Muscle of arm (tissue), 14 donors: ENCODE measurements around the gene IHH. TPM values are rescaled to one million over a fixed set of nuclear protein-coding genes. Genes with fewer than 3 reads are reported as not detected.

Source experiments
- DNase-seq: peaks from one replicate; pipeline ENCODE4 v3.0.0-alpha.2; 2013
- long read RNA-seq, 11 donors: transcript quantifications; one replicate each; lab custom pipeline, GENCODE V29; 2026
- polyA plus RNA-seq, 12 donors: library from polyadenylated mRNA; unstranded; fragments of 120-200 nt; gene quantifications; one replicate each; pipeline ENCODE4 v1.2.1, GENCODE V29; 2013; ENCODE audit not compliant: insufficient read length in 12 of 12

The IHH gene
- polyA plus RNA-seq, result 10 to 100 TPM in 1 of 12 donors, under 1 TPM in 2, not detected in 9; 0.09 to 23.0 (median 0.30) TPM
- long read RNA-seq, donor 1, transcript IHH-201 (3 exons, 2,023 nt), result major isoform, 39 of 58 reads
- long read RNA-seq, donor 1, partial matches to known transcripts, result 19 of 58 reads
- long read RNA-seq, donor 1, other reads (novel, unspliced or antisense), result 0 of 58 reads
- long read RNA-seq, donor 2, result 0 reads
- long read RNA-seq, donor 3, result 0 reads
- long read RNA-seq, donor 4, result 0 reads
- long read RNA-seq, donor 5, result 0 reads
- long read RNA-seq, donor 6, result 0 reads
- long read RNA-seq, donor 7, result 0 reads
- long read RNA-seq, donor 8, result 0 reads
- long read RNA-seq, donor 9, result 0 reads
- long read RNA-seq, donor 10, result 0 reads
- long read RNA-seq, donor 11, result 0 reads

DNA sequence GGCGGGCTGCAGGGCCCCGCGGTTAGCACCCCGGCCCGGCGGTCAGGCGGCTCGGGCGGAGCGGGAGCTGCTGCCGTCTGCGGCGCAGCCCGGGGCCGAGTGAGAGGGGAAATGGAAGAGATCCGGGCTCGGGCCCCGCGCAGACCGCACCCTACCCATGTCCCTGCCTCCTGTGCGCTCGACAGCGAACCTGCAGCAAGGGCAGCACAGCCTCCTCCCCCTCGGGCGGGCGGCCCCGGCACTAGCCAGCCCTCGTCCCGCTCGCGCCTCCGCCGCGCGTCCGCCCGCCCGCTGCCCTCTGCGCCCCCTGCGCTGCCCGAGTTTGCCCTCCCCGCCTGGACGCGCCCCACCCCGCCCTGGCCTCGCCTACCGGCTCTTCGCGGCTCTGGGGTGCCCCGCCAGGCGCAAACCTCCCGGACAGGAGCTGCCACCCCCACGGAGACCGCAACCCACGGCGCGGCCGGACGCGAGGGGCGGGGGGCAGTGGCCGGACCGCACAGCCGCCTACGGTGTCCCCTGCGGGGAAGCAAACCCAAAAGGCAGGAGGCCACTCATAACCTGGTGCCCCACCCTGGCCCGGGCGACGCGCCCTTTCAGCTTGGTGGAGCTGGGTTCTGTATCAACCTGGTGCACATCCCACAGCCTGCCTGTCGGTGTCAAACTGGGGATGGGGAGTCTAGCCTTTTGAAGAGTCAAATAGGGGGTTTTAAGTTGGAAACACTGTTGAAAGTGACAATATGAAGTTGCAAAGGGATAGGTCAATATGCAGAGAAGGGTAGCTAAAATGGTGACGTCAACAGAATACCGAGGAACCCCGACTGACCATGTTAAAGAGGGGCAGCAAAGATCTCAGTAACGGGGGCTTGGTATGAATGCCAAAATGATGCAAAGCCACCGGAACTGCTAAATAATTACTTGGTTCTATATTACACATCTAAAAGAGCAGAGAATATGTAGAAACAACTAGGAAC, at the start of gene IHH:
IHH (minus strand) TSS at position 101 of the 971 bp plus-strand sequence. CDS start 454 bp downstream, outside the sequence.
- no peak for DNase-seq

GRCh38 chr2:219109471-219109870, 48.8 kb upstream of the IHH start:
- DNase-seq, result no peak

DNA sequence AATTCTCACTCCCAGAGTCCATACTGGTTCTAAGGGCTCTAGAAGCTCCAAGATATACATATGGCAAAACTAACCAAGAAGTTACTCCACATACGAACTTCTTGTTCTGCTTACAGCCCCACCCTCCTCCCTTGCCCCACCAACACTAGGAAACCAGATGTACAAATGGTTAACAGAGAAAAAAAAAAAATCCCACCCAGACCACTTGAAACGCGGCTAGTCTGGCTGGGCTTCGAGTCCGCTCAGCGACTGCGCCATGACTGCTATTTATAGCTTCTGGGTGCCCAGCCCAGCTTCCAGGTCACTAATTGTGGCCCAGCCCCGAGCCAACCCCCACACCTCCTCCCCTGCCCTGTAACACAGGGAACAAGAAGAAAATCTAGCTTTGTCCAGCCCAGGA, 47.0 kb upstream of the IHH start:
- DNase-seq, result no peak

DNA sequence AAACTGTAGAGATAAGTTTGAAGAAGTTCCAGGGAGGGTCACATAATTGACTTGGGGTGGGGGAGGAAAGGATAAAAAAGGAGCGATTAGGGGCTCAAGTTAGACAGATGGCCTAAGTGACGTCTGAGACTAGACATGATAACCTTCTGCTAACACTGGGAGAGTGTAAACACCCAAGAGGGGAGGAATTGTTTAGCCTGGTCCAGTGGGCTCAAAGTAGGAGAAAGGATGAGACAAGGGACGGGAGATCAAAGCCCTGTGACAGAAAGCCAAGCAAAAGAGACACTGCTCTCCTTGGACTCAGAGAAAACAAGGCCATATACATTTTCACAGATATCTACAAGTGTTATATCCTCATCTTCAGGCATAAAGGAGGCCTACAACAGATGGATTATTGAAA, 45.5 kb upstream of the IHH start:
- DNase-seq, result no peak

DNA sequence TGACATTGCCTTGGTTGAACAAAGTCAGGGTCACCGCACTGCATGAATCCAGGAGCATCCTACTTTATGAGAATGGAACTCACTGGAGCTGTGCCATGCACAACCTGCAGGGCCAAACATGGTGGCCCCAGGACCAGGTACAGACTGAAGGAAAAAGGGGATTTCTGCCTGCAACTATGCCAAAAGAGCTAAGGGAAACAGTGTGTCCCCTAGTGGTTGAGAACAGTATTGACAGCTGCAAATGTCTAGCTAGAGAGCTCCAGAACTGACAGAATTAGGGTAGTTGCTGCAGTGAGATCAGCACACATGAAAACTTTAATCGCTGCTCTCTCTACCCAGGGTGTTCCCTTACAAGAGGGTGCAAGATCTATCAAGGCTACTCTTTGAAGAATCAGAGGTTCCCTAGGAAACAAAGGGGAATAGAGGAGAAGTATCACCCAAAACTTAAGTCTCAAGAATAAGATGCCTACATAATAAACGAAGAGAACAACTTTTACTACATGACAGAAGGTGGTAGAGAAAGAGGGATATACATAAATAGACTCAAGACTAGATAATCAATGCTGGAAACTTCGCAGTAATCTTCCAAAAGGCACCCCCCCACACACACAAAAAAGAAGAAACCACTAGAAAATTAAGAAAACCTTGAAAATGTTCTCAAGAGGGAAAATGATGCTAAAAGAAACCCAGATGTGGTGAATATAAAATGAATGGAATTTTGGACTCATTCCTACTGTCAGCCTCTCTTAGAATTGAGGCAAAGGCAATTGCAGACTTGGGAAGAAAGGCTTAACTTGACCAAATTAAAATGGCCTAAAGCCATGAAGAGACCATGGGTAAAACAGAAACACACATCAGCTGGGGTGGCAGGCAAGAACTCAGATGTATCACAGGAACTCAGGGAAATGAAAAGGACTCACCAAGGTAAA, 43.6 kb upstream of the IHH start:
- no peak for DNase-seq

DNA sequence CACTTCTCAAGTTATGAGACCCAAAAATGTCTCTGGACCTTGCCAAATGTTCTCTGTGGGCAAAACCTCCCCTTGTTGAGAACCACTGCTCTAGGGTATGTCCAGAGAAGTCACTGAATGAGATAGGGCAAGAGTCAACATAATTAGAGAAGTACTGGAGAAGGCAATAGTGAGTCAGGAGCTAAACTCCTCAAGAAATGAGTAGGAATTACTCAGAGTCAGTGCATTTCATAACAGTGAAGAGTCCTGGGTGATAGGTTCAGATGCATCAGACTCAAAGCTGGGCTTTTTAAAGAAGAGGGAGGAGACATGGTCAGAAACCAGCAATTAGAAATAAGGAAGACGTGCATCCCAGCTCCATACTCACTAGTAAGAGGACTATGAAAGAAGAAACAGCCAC, 38.6 kb upstream of the IHH start:
- DNase-seq, result no peak

DNA sequence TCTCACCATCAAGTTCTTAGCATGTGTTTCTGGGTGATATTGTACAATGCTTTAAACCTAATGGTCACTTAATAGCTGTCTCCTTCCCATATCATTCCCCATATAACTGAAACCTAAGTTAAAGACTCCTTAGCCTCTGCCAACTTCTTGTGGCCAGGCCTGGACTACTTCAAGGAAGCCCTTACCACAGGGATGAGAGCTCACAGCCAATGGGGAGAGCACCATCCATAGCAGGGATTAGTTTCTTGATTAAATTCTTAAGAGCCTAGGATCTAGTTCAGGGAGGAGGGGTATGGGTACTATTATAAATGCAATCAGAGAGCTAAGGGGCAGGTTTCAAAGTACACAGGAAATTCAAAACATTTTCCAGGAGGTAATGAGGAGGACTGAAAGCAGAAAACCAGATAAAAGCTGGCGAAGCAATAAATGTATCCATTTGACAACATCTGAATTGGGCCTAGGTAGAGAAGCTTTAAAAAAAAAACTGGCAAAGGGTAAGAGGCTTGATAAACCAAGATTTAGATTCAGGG, 34.8 kb upstream of the IHH start:
- DNase-seq, result no peak

GRCh38 chr2:219094171-219094570, 33.5 kb upstream of the IHH start:
- DNase-seq, result no peak

GRCh38 chr2:219090436-219091299, 29.9 kb upstream of the IHH start:
- DNase-seq, result no peak

DNA sequence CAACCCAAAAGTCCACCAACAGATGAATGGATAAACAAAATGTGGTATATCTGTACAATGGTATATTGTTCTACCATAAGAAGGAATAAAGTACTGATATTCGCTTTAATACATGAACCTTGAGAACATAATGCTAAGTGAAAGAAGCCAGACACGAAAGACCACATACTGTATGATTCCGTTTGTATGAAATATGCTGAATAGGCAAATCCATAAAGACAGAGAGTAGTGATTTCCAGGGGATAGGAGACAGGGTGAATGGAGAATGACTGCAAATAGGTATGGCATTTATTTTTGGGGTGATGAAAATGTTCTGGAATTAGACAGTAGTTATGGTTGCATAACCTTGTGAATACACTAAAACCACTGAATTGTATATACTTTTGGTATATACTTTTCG, 28.6 kb upstream of the IHH start:
- no peak for DNase-seq

DNA sequence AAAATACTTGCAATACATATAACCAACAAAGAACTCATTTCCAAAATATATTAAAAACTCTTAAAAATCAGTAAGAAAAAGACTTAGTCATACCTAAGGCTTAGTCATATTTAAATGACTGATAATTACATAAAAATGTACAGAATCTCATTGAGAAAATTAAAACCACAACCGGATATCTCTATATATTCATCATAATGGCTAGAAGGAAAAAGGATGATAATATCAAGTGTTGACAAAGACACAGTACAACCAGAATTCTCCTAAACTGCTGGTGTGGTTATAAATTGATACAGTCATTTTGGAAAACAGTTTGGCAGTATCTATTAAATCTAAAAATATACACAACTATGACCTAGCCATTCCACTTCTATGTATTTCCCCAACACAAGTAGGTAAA, 27.1 kb upstream of the IHH start:
- DNase-seq, result no peak

GRCh38 chr2:219087361-219087760, 26.6 kb upstream of the IHH start:
- DNase-seq, result no peak

GRCh38 chr2:219086196-219086595, 25.5 kb upstream of the IHH start:
- DNase-seq, result no peak

- no peak for DNase-seq
Measured at GRCh38 chr2:219084791-219085190, 24.1 kb upstream of the IHH start.

GRCh38 chr2:219082332-219082958, 21.7 kb upstream of the IHH start:
- no peak for DNase-seq

- DNase-seq, result no peak
Measured at GRCh38 chr2:219081701-219082331, 21.1 kb upstream of the IHH start.

DNA sequence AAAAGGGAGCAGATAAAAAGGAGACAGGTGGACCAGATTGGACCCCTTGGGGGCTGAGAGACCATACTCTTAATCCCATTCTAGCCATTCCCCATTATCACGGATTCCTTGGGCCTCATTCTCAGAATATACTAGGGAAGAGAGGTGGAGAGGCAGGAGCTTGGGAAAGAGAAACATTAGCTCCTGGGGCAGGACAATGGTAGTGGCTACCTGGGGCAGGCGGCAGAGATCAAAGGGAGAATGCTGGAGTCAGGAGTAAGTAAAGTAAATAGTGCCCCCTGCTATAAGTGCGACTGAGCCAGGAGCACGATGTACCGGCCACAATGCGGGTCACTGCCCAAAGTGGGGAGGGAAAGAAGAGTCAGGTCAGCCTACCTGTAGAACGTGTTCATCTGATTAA, 20.4 kb upstream of the IHH start:
- no peak for DNase-seq

GRCh38 chr2:219079417-219079816, 18.7 kb upstream of the IHH start:
- no peak for DNase-seq

DNA sequence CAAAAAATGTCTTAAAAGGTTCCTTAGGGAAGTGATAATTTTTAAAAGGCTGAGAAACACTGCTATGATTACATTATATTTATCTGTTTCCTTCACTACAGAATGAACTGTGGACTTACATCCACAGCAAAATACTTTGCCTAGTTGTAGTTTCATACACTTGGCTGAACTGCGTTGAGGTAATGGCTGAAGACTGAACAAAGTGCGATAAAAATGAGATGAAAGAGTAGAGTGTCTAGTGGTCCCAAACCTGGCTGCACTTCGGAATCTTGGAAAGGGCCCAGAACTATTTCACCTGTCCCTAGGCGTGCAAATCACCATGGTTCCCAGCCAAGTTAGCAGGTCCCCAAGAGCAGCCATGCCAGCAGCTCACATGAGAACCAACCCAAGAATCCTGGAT, 18.2 kb upstream of the IHH start:
- DNase-seq, result no peak
